HCT116 (cell line): ENCODE measurements around the gene ZBTB8B. TPM values are rescaled to one million over a fixed set of nuclear protein-coding genes. Genes with fewer than 3 reads are reported as not detected.

ENCODE experiments used
- ATAC-seq: fragments of 200-7000 bp; cut with Tn5 transposase; 2 replicates; pipeline ENCODE4 v1.9.1; 2020; ENCODE audit warnings: mild to moderate bottlenecking, moderate library complexity
- BruUV-seq: library from RNA; stranded (reverse); fragments of 400-500 nt; replicated peaks from 2 replicates; lab custom pipeline; 2021; lab: Mats Ljungman, UMichigan
- CTCF ChIA-PET: fragments of 300-600 bp; sonication (Branson Sonifier 250); formaldehyde crosslinking; loops from one replicate; lab custom pipeline; 2021; ENCODE audit warnings: antibody characterized with exemption; lab: Charles Lee
- POLR2A ChIA-PET: fragments of 300-600, 350-600 bp; sonication (Branson Sonifier 250); formaldehyde crosslinking; loops from one replicate; lab custom pipeline; 2021; ENCODE audit warnings: antibody characterized with exemption; lab: Charles Lee
- RAD21 ChIA-PET, 2 experiments: fragments of 300-600 bp; sonication (Branson Sonifier 250); formaldehyde crosslinking; loops; one replicate each; lab custom pipeline; 2023; ENCODE audit warnings: low total read pairs in 2 of 2; ENCODE audit not compliant: uncharacterized antibody in 2 of 2, unreplicated experiment in 2 of 2, low non-redundant PET in 1 of 2; lab: Charles Lee
- DNase-seq: peaks from one replicate; pipeline ENCODE4 v3.0.0-alpha.2; 2010; ENCODE audit warnings: low read depth, low spot score
- H2AFZ ChIP-seq: fragments of 200-600 bp; shearing (Covaris generic), sonication (generic); 2 replicates; pipeline ENCODE4 v1.6.1; 2017; ENCODE audit warnings: low read depth, mixed run types, mixed read lengths, antibody characterized with exemption, low read length; ENCODE audit not compliant: poor library complexity, severe bottlenecking
- H3K27ac ChIP-seq: 2 replicates; pipeline ENCODE4 v1.5.1; 2012; ENCODE audit warnings: low read depth, low read length
- H3K27me3 ChIP-seq: fragments of 200-600 bp; sonication (generic); 2 replicates; pipeline ENCODE4 v1.6.1; 2016; ENCODE audit warnings: mixed run types, low read length, mixed read lengths; ENCODE audit not compliant: insufficient read depth
- H3K36me3 ChIP-seq, 2 experiments: fragments of 200-500 bp in 1 of 2; fragments of 200-600 bp in 1 of 2; sonication (Bioruptor generic) in 1 of 2; sonication (generic) in 1 of 2; 2 replicates each; pipeline versions ENCODE4 v1.5.1 to v1.6.1; 2014 to 2016; ENCODE audit warnings: low read length in 2 of 2, inconsistent platforms in 1 of 2, mixed read lengths in 1 of 2, mixed run types in 1 of 2; ENCODE audit not compliant: insufficient read depth in 2 of 2, control insufficient read depth in 1 of 2
- H3K4me1 ChIP-seq, 2 experiments: fragments of 200-600 bp in 1 of 2; sonication (generic) in 1 of 2; 2 replicates each; pipeline versions ENCODE4 v1.5.1 to v1.6.1; 2012 to 2017; ENCODE audit warnings: low read length in 2 of 2, inconsistent platforms in 1 of 2, mild to moderate bottlenecking in 1 of 2, mixed read lengths in 1 of 2, mixed run types in 1 of 2, moderate library complexity in 1 of 2; ENCODE audit not compliant: insufficient read depth in 2 of 2, control insufficient read depth in 1 of 2
- H3K4me2 ChIP-seq: fragments of 200-600 bp; sonication (generic); 2 replicates; pipeline ENCODE4 v1.6.1; 2017; ENCODE audit warnings: mixed run types, low read length, mixed read lengths
- H3K4me3 ChIP-seq, 2 experiments: fragments of 200-600 bp in 1 of 2; sonication (generic) in 1 of 2; replicated peaks in 1 of 2; 2 replicates each; pipeline ENCODE4 v1.5.1; 2011 to 2016; ENCODE audit warnings: low read length in 2 of 2, control low read depth in 1 of 2, low read depth in 1 of 2, mild to moderate bottlenecking in 1 of 2, mixed read lengths in 1 of 2, mixed run types in 1 of 2
- H3K79me2 ChIP-seq: fragments of 200-600 bp; sonication (generic); 2 replicates; pipeline ENCODE4 v1.6.1; 2017; ENCODE audit warnings: mild to moderate bottlenecking, mixed run types, low read length, moderate library complexity, mixed read lengths; ENCODE audit not compliant: insufficient read depth
- H3K9ac ChIP-seq: fragments of 200-600 bp; sonication (generic); 2 replicates; pipeline ENCODE4 v1.6.1; 2016; ENCODE audit warnings: low read length, mixed read lengths
- H3K9me2 ChIP-seq: fragments of 200-600 bp; sonication (generic), shearing (Covaris generic); 2 replicates; pipeline ENCODE4 v1.6.1; 2017; ENCODE audit warnings: mixed run types, mild to moderate bottlenecking, moderate library complexity; ENCODE audit not compliant: insufficient read depth
- H3K9me3 ChIP-seq, 2 experiments: fragments of 200-500 bp in 1 of 2; fragments of 200-600 bp in 1 of 2; sonication (Bioruptor generic) in 1 of 2; sonication (generic) in 1 of 2; 2 replicates each; pipeline ENCODE4 v1.6.1; 2014 to 2017; ENCODE audit warnings: low read length in 2 of 2, mixed read lengths in 2 of 2, inconsistent platforms in 1 of 2, low read depth in 1 of 2, mild to moderate bottlenecking in 1 of 2, mixed run types in 1 of 2, moderate library complexity in 1 of 2; ENCODE audit not compliant: control insufficient read depth in 1 of 2, insufficient read depth in 1 of 2
- H4K20me1 ChIP-seq: fragments of 200-600 bp; sonication (generic), shearing (Covaris generic); 2 replicates; pipeline ENCODE4 v1.6.1; 2017; ENCODE audit warnings: mixed run types, mild to moderate bottlenecking, moderate library complexity; ENCODE audit not compliant: insufficient read depth
- CBX3 ChIP-seq: IDR thresholded peaks from 2 replicates; pipeline ENCODE4 v1.6.1; 2012; ENCODE audit warnings: low read depth
- CEBPB ChIP-seq: IDR thresholded peaks from 2 replicates; pipeline ENCODE4 v1.6.1; 2012; ENCODE audit warnings: low read depth
- EGR1 ChIP-seq: IDR thresholded peaks from 2 replicates; pipeline ENCODE4 v1.6.1; 2012; ENCODE audit warnings: low read depth
- ELF1 ChIP-seq: IDR thresholded peaks from 2 replicates; pipeline ENCODE4 v1.6.1; 2012; ENCODE audit warnings: low read depth, borderline replicate concordance
- EZH2 ChIP-seq: fragments of 200-600 bp; sonication (generic); IDR thresholded peaks from 2 replicates; pipeline ENCODE4 v1.6.1; 2017; ENCODE audit warnings: antibody characterized with exemption, mixed run types
- EZH2phosphoT487 ChIP-seq: fragments of 200-600 bp; IDR thresholded peaks from 2 replicates; pipeline ENCODE4 v1.6.1; 2018; ENCODE audit warnings: antibody characterized with exemption, borderline replicate concordance
- FOSL1 ChIP-seq: IDR thresholded peaks from 2 replicates; pipeline ENCODE4 v1.6.1; 2012; ENCODE audit warnings: low read depth
- JUND ChIP-seq: IDR thresholded peaks from 2 replicates; pipeline ENCODE4 v1.6.1; 2012
- MAX ChIP-seq: IDR thresholded peaks from 2 replicates; pipeline ENCODE4 v1.6.1; 2012
- POLR2A ChIP-seq: IDR thresholded peaks from 2 replicates; pipeline ENCODE4 v1.7.0; 2011; ENCODE audit warnings: borderline replicate concordance; ENCODE audit not compliant: insufficient read depth, insufficient read length; ENCODE audit errors: extremely low read depth
- POLR2AphosphoS5 ChIP-seq: IDR thresholded peaks from 2 replicates; pipeline ENCODE4 v1.6.1; 2011; ENCODE audit warnings: mild to moderate bottlenecking, low read depth, low read length, moderate library complexity
- RAD21 ChIP-seq: IDR thresholded peaks from 2 replicates; pipeline ENCODE4 v1.6.1; 2012; ENCODE audit warnings: low read depth, mild to moderate bottlenecking
- REST ChIP-seq: IDR thresholded peaks from 2 replicates; pipeline ENCODE4 v1.6.1; 2012; ENCODE audit warnings: low read depth
- SIN3A ChIP-seq: IDR thresholded peaks from 2 replicates; pipeline ENCODE4 v1.6.1; 2012; ENCODE audit warnings: low read depth
- SRF ChIP-seq: IDR thresholded peaks from 2 replicates; pipeline ENCODE4 v1.6.1; 2012; ENCODE audit warnings: low read depth
- TCF7L2 ChIP-seq: IDR thresholded peaks from 2 replicates; pipeline ENCODE4 v1.7.0; 2011; ENCODE audit warnings: borderline replicate concordance, inconsistent platforms; ENCODE audit not compliant: insufficient read depth, insufficient read length; ENCODE audit errors: extremely low read depth
- YY1 ChIP-seq: IDR thresholded peaks from 2 replicates; pipeline ENCODE4 v1.6.1; 2011; ENCODE audit warnings: low read length, low read depth, moderate library complexity, mild to moderate bottlenecking; ENCODE audit not compliant: insufficient replicate concordance; ENCODE audit errors: extremely low read depth
- ZFX ChIP-seq: fragments of 450-650 bp; IDR thresholded peaks from 2 replicates; pipeline ENCODE4 v1.6.1; 2017
- ZNF274 ChIP-seq: fragments of 200-500 bp; sonication (Bioruptor generic); IDR thresholded peaks from 2 replicates; pipeline ENCODE4 v1.6.1; 2014; ENCODE audit warnings: mild to moderate bottlenecking, low read depth, low read length, inconsistent platforms
- intact Hi-C: fragments of 100-400 bp; cut with micrococcal nuclease; formaldehyde crosslinking; loops from 2 replicates; pipeline ENCODE4 v1.10.0; 2022
- total RNA-seq: library from RNA; stranded (reverse); gene quantifications from one replicate; pipeline ENCODE4 v1.2.1, GENCODE V29; 2021; ENCODE audit not compliant: unreplicated experiment

ZBTB8B gene
- total RNA-seq, 1 experiment from 2014 or later, result 0.25 TPM

- ATAC-seq (no peak), DNase-seq (no peak)
- Histone ChIP-seq H3K27me3 (no peaks in the 10 kb centered on the region), H3K4me3 (peak overlapping the region; percentile 47 to 57), H3K4me1 (peaks cover 0 to 7% of the 10 kb centered on the region in 2 experiments; a peak in 1 of 4 replicates), H3K36me3 (no peaks in the 10 kb centered on the region), H3K9me3 (no peaks in the 10 kb centered on the region), H2AFZ (no peak overlapping the region), H3K79me2 (no peaks in the 10 kb centered on the region), H3K9me2 (no peaks in the 10 kb centered on the region), H3K27ac (no peak overlapping the region; the same call in 1 of the 2 replicates), H3K4me2 (peak overlapping the region; percentile 88), H4K20me1 (no peaks in the 10 kb centered on the region), H3K9ac (peak overlapping the region; percentile 27; the same call in 1 of the 2 replicates)
- ChIA-PET POLR2A (no interaction called here), CTCF (no interaction called here), RAD21 (no interaction called here)
- intact Hi-C loops, result no loop called here
- TF ChIP-seq POLR2AphosphoS5 (no peak), ZNF274 (no peak), ZFX (no peak), EZH2 (no peak), JUND (no peak), POLR2A (no peak), FOSL1 (no peak), YY1 (no peak), CEBPB (no peak), CBX3 (no peak), RAD21 (no peak), EZH2phosphoT487 (no peak), MAX (no peak), ELF1 (no peak)
- BruUV-seq, result no TSS peak
Measured at GRCh38 chr1:32465578-32465933, 684 bp downstream of the ZBTB8B start.

- POLR2A ChIA-PET, result interaction anchor here (0.7 kb wide), 1 partner anchor 428 kb away, joined by 5 read pairs; no protein-coding TSS in a partner anchor
- CTCF ChIA-PET, result no interaction called here
- TF ChIP-seq CEBPB, result no peak
- no peak for TF ChIP-seq SIN3A
- no peak for TF ChIP-seq SRF
- no peak for TF ChIP-seq POLR2AphosphoS5
- TF ChIP-seq MAX, result no peak
- TF ChIP-seq RAD21, result no peak
- TF ChIP-seq EGR1, result no peak
- TF ChIP-seq EZH2, result no peak
- TF ChIP-seq EZH2phosphoT487, result no peak
- TF ChIP-seq YY1, result no peak
- no peak for TF ChIP-seq JUND
- no peak for TF ChIP-seq ZNF274
- TF ChIP-seq FOSL1, result no peak
- TF ChIP-seq TCF7L2, result no peak
- no peak for TF ChIP-seq REST
Measured at GRCh38 chr1:32466761-32467160, 1.9 kb downstream of the ZBTB8B start.

More at GRCh38 chr1:32466761-32467160, 1.9 kb downstream of the ZBTB8B start:
- H3K27me3 ChIP-seq, result no peaks in the 10 kb centered on the region
- H3K27ac ChIP-seq, result no peak overlapping the region
- H2AFZ ChIP-seq, result no peak overlapping the region
- no peaks in the 10 kb centered on the region for H3K79me2 ChIP-seq
- DNase-seq (no peak), ATAC-seq (no peak)
- H3K4me2 ChIP-seq, result no peak overlapping the region
- no peaks in the 10 kb centered on the region for H3K9me2 ChIP-seq
- H3K9ac ChIP-seq, result no peak overlapping the region
- peaks cover 0 to 7% of the 10 kb centered on the region in 2 experiments; a peak in 1 of 4 replicates for H3K4me1 ChIP-seq
- H4K20me1 ChIP-seq, result no peaks in the 10 kb centered on the region
- RAD21 ChIA-PET, result no interaction called here
- intact Hi-C loops, result no loop called here
- no peaks in the 10 kb centered on the region for H3K9me3 ChIP-seq
- BruUV-seq, result no TSS peak
- no peak overlapping the region for H3K4me3 ChIP-seq
- no peaks in the 10 kb centered on the region for H3K36me3 ChIP-seq
